GM12878 (cell line): ENCODE data around the gene DNAJC16. TPM values are rescaled to one million over a fixed set of nuclear protein-coding genes. Genes with fewer than 3 reads are reported as not detected.

Experiments used
- ATAC-seq: fragments of 200-7000 bp; cut with Tn5 transposase; 3 replicates; pipeline ENCODE4 v1.9.1; 2020; ENCODE audit warnings: mild to moderate bottlenecking, moderate library complexity
- BruUV-seq: library from RNA; stranded (reverse); fragments of 400-500 nt; replicated peaks from 2 replicates; lab custom pipeline; 2021; lab: Mats Ljungman, UMichigan
- CTCF ChIA-PET: fragments of 300-600 bp; sonication (Branson Sonifier 250); formaldehyde crosslinking; extraction: SDS; loops from one replicate; lab custom pipeline; 2021; ENCODE audit warnings: inconsistent platforms; lab: Yijun Ruan, JAX
- POLR2A ChIA-PET: fragments of 350-600 bp; formaldehyde crosslinking; extraction: SDS; loops from one replicate; lab custom pipeline; 2021; ENCODE audit warnings: inconsistent platforms; lab: Charles Lee
- RAD21 ChIA-PET: fragments of 300-600 bp; sonication (Branson Sonifier 250); formaldehyde crosslinking; loops from one replicate; lab custom pipeline; 2023; ENCODE audit warnings: antibody characterized with exemption; ENCODE audit not compliant: unreplicated experiment; lab: Charles Lee
- SMC1A ChIA-PET: fragments of 300-600 bp; sonication (Branson Sonifier 250); formaldehyde crosslinking; loops from one replicate; lab custom pipeline; 2023; ENCODE audit not compliant: unreplicated experiment, uncharacterized antibody; lab: Charles Lee
- DNase-seq: peaks from one replicate; pipeline ENCODE4 v3.0.0-alpha.2; 2011; ENCODE audit warnings: low read depth, low spot score
- FAIRE-seq: peaks from 3 replicates; lab custom pipeline; 2011; peaks lifted over from hg19 to GRCh38; lab: Jason Lieb, UNC
- H2AFZ ChIP-seq: 2 replicates; pipeline ENCODE4 v1.6.0; 2011; ENCODE audit warnings: low read depth, low read length, control low read depth; ENCODE audit not compliant: control insufficient read depth
- H3K27ac ChIP-seq: 2 replicates; pipeline ENCODE4 v1.5.1; 2011; ENCODE audit warnings: control low read depth; ENCODE audit not compliant: control insufficient read depth, insufficient read depth
- H3K27me3 ChIP-seq, 2 experiments: replicated peaks in 1 of 2; 2 replicates each; pipeline versions ENCODE4 v1.6.0 to v1.6.1; 2011; ENCODE audit warnings: low read length in 1 of 2; ENCODE audit not compliant: control insufficient read depth in 2 of 2, insufficient read depth in 2 of 2
- H3K36me3 ChIP-seq, 2 experiments: 2 replicates each; pipeline ENCODE4 v1.5.1; 2011; ENCODE audit warnings: low read length in 1 of 2; ENCODE audit not compliant: control insufficient read depth in 2 of 2, insufficient read depth in 2 of 2
- H3K4me1 ChIP-seq: 2 replicates; pipeline ENCODE4 v1.6.1; 2011; ENCODE audit warnings: mild to moderate bottlenecking, low read length, moderate library complexity, mixed read lengths; ENCODE audit not compliant: control insufficient read depth, insufficient read depth
- H3K4me2 ChIP-seq: 2 replicates; pipeline ENCODE4 v1.6.0; 2011; ENCODE audit warnings: control low read depth; ENCODE audit not compliant: control insufficient read depth, insufficient read depth
- H3K4me3 ChIP-seq: fragments of 200-600 bp; sonication (generic); 2 replicates; pipeline ENCODE4 v1.5.1; 2016
- H3K79me2 ChIP-seq: 2 replicates; pipeline ENCODE4 v1.6.0; 2011; ENCODE audit warnings: low read length; ENCODE audit not compliant: control insufficient read depth, insufficient read depth
- H3K9ac ChIP-seq: 2 replicates; pipeline ENCODE4 v1.8.0; 2011; ENCODE audit warnings: low read length, control low read depth, mixed read lengths; ENCODE audit not compliant: control insufficient read depth, insufficient read depth
- H3K9me3 ChIP-seq: replicated peaks from 3 replicates; pipeline ENCODE4 v1.5.1; 2011; ENCODE audit warnings: mild to moderate bottlenecking, low read length; ENCODE audit not compliant: control insufficient read depth, insufficient read depth
- H4K20me1 ChIP-seq: 2 replicates; pipeline ENCODE4 v1.6.0; 2011; ENCODE audit not compliant: control insufficient read depth, insufficient read depth
- ASH2L ChIP-seq: fragments of 300-600, 200-600 bp; sonication (generic); IDR thresholded peaks from 2 replicates; pipeline ENCODE4 v1.6.1; 2017; ENCODE audit warnings: low read depth, mild to moderate bottlenecking, borderline replicate concordance
- CBFB ChIP-seq: IDR thresholded peaks from 2 replicates; pipeline ENCODE4 v1.6.1; 2016; ENCODE audit warnings: antibody characterized with exemption, low read depth
- EP300 ChIP-seq, 2 experiments: fragments of 150-350 bp in 1 of 2; IDR thresholded peaks; 2 replicates each; pipeline ENCODE4 v1.6.1; 2011 to 2012; ENCODE audit warnings: low read depth in 2 of 2, low read length in 2 of 2, borderline replicate concordance in 1 of 2, improper control_type of control experiment in 1 of 2, inconsistent platforms in 1 of 2; ENCODE audit not compliant: control insufficient read depth in 1 of 2
- ETV6 ChIP-seq, 2 experiments: fragments of 450-650 bp in 1 of 2; IDR thresholded peaks in 1 of 2; conservative IDR thresholded peaks in 1 of 2; 2 replicates each; pipeline ENCODE4 v1.6.1; 2014; ENCODE audit warnings: antibody characterized with exemption in 1 of 2, borderline replicate concordance in 1 of 2, low read depth in 1 of 2, mild to moderate bottlenecking in 1 of 2, moderate library complexity in 1 of 2
- GATAD2B ChIP-seq: fragments of 450-650 bp; conservative IDR thresholded peaks from 2 replicates; pipeline ENCODE4 v1.6.1; 2017; ENCODE audit warnings: low read depth, mild to moderate bottlenecking, moderate library complexity
- HDAC2 ChIP-seq: fragments of 200-600 bp; sonication (generic); IDR thresholded peaks from 2 replicates; pipeline ENCODE4 v1.6.1; 2017
- HDAC6 ChIP-seq: fragments of 200-600 bp; sonication (generic); IDR thresholded peaks from one replicate; pipeline ENCODE4 v1.8.0; 2017; ENCODE audit warnings: antibody characterized with exemption; ENCODE audit not compliant: unreplicated experiment
- MTA3 ChIP-seq: IDR thresholded peaks from 2 replicates; pipeline ENCODE4 v1.6.1; 2012; ENCODE audit warnings: low read length, inconsistent platforms, borderline replicate concordance
- MYC ChIP-seq: IDR thresholded peaks from 2 replicates; pipeline ENCODE4 v1.6.1; 2011; ENCODE audit warnings: mild to moderate bottlenecking, low read length, moderate library complexity, inconsistent platforms; ENCODE audit not compliant: insufficient read depth, insufficient replicate concordance, insufficient read length, severe bottlenecking
- NFYB ChIP-seq: IDR thresholded peaks from 2 replicates; pipeline ENCODE4 v1.6.1; 2011; ENCODE audit warnings: low read depth, mild to moderate bottlenecking, low read length, improper control_type of control experiment, moderate library complexity; ENCODE audit not compliant: insufficient read depth
- NR2C2 ChIP-seq: IDR thresholded peaks from 2 replicates; pipeline ENCODE4 v1.6.1; 2011; ENCODE audit warnings: borderline replicate concordance, low read depth; ENCODE audit not compliant: control insufficient read depth, insufficient read length
- POLR2A ChIP-seq: IDR thresholded peaks from 2 replicates; pipeline ENCODE4 v1.6.1; 2011; ENCODE audit warnings: low read depth, mild to moderate bottlenecking, low read length
- RELA ChIP-seq: fragments of 450-650 bp; IDR thresholded peaks from 2 replicates; pipeline ENCODE4 v1.8.0; 2014; ENCODE audit warnings: borderline replicate concordance; ENCODE audit not compliant: partially characterized antibody
- SPI1 ChIP-seq: IDR thresholded peaks from 2 replicates; pipeline ENCODE4 v1.6.1; 2011; ENCODE audit warnings: low read depth, mild to moderate bottlenecking, low read length, moderate library complexity, borderline replicate concordance; ENCODE audit not compliant: insufficient read depth
- SREBF2 ChIP-seq: IDR thresholded peaks from 2 replicates; pipeline ENCODE4 v1.6.1; 2012; ENCODE audit warnings: mild to moderate bottlenecking, low read length
- YBX1 ChIP-seq: fragments of 450-650 bp; IDR thresholded peaks from 2 replicates; pipeline ENCODE4 v1.6.1; 2016; ENCODE audit warnings: antibody characterized with exemption
- WGBS: methylation state at CpG from one replicate; pipeline ENCODE4 v1.1.6; 2016; ENCODE audit warnings: low lambda C conversion rate; ENCODE audit not compliant: insufficient replicate concordance, insufficient coverage; ENCODE audit errors: missing lambda C conversion rate; 5-methylcytosine and 5-hydroxymethylcytosine counted together
- in situ Hi-C: fragments of 300-500 bp; cut with MboI; formaldehyde crosslinking; loops from 9 replicates; pipeline ENCODE4 v1.14.3; 2018; ENCODE audit warnings: mixed read lengths
- intact Hi-C: fragments of 100-400 bp; cut with micrococcal nuclease; formaldehyde crosslinking; loops from one replicate; pipeline ENCODE4 v1.14.2; 2022; ENCODE audit not compliant: unreplicated experiment
- polyA plus RNA-seq, 11 experiments: library from polyadenylated mRNA; depleted of rRNA in 4 of 11; unstranded in 6 of 11; stranded (reverse) in 5 of 11; fragments of >200 nt; fragmentation: Nextera tagmentation in 4 of 11; fragmentation: Illumina TruSeq in 1 of 11; extraction: Ambion mirVana in 4 of 11; extraction: Trizol in 1 of 11; gene quantifications; 1 replicate in 1 of 11; 2 replicates in 10 of 11; pipeline versions ENCODE4 v1.2.1 to v1.2.3, GENCODE V29; 2011 to 2016; ENCODE audit warnings: inconsistent platforms in 2 of 11, missing spikeins in 2 of 11, low read depth in 1 of 11
- total RNA-seq, 4 experiments: library from RNA; depleted of rRNA in 3 of 4; stranded (reverse); fragments of >200 nt in 3 of 4; fragmentation: Illumina TruSeq in 1 of 4; extraction: Trizol in 1 of 4; gene quantifications; 2 replicates each; pipeline versions ENCODE4 v1.2.1 to v1.2.3, GENCODE V29; 2013 to 2021
- TF ChIP-seq, protein P1 (sequence below): fragments of 150-350 bp; IDR thresholded peaks from 2 replicates; pipeline ENCODE4 v1.6.1; 2016; ENCODE audit warnings: low read depth, low read length
- TF ChIP-seq, protein P2 (sequence below): IDR thresholded peaks from 2 replicates; pipeline ENCODE4 v1.6.1; 2011; ENCODE audit warnings: mild to moderate bottlenecking, low read depth, low read length, moderate library complexity; ENCODE audit not compliant: insufficient replicate concordance

DNAJC16 gene
- total and polyA plus RNA-seq, 10 of the 15 experiments (the other 5 are each of a cell fraction or from before 2014, with no cell fraction given) = 2.4 to 12.7 (median 7.8) TPM

DNA sequence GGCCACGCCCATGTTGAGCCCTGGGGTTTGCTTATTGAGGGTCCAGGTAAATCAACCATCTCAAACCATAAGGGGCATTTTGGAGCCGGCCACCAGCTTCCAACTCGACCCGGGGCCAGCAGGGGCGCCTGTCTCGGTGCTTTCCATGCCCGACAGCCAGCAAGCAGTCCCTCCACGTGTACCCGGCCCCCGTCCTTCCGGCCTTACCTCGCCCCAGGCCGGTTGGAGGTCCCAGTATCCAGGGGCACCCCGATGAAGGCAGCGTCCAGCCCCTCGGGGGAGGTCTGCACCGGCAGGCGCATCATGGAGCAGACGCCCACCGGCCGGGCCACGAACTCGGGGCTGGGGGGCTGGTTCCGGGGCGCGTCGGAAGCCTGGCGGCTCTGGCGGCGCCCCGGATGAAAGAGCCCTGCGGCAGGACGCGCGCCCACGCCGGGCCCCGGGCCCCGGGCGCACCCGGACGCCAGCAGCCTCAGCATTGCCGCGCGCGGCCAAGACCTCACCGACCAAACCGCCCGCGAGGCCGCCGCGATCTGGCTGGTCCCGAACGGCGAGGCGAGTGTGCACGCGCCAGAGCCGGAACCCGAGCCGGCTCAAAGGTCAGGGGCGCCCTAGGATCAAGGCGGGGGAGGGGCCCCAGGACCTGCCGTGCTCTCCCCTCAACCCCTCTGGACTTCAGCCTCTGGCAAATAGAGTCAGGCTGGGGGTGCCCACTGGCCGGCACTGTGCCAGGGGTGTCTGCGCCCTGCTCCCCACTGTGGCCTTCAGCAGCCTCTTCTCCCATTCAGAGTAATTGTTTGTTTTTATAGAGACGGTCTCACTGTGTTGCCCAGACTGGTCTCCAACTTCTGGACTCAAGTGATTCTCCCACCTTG is 58.1 kb downstream of the DNAJC16 start, which contains the start of gene AGMAT:
Gene AGMAT (minus strand): TSS at position 563 of the 875 bp plus-strand sequence. CDS start 84 bp downstream, at position 479.
- Histone ChIP-seq H3K9me3 (no peaks in the 10 kb centered on the region; the same call in 2 of the 3 replicates), H3K27ac (no peak within 1 kb of the TSS), H2AFZ (peak within 1 kb of the TSS; percentile 69), H3K4me3 (peak within 1 kb of the TSS; percentile 68), H3K4me2 (peak within 1 kb of the TSS; percentile 80; the same call in 1 of the 2 replicates), H3K4me1 (peaks cover 7% of the 10 kb centered on the region), H3K36me3 (no peaks in the 10 kb centered on the region), H3K9ac (peak within 1 kb of the TSS; percentile 62; the same call in 1 of the 2 replicates), H3K79me2 (no peaks in the 10 kb centered on the region), H4K20me1 (no peaks in the 10 kb centered on the region), H3K27me3 (no peaks in the 10 kb centered on the region)
- BruUV-seq = TSS peak; percentile 77
- in situ Hi-C loops (no loop called here), intact Hi-C loops (no loop called here)
- ChIA-PET RAD21 (no interaction called here), SMC1A (interaction anchor here (0.8 kb wide), 1 partner anchor 15 kb away, joined by 3 read pairs; no protein-coding TSS in a partner anchor), POLR2A (interaction anchor here (0.7 to 1.0 kb wide), 2 partner anchors 13 to 34 kb away, joined by 3 read pairs; no protein-coding TSS in a partner anchor), CTCF (interaction anchor here (0.9 to 1.1 kb wide), 2 partner anchors 9 to 54 kb away, joined by 3 read pairs; no protein-coding TSS in a partner anchor)
- 8% methylated on average over 45 of the region's 68 CpGs for WGBS
- no peak for DNase-seq
- no peak for FAIRE-seq
- ATAC-seq = peak; percentile 87
- TF ChIP-seq SREBF2 = no peak
- TF ChIP-seq, protein P1, sequence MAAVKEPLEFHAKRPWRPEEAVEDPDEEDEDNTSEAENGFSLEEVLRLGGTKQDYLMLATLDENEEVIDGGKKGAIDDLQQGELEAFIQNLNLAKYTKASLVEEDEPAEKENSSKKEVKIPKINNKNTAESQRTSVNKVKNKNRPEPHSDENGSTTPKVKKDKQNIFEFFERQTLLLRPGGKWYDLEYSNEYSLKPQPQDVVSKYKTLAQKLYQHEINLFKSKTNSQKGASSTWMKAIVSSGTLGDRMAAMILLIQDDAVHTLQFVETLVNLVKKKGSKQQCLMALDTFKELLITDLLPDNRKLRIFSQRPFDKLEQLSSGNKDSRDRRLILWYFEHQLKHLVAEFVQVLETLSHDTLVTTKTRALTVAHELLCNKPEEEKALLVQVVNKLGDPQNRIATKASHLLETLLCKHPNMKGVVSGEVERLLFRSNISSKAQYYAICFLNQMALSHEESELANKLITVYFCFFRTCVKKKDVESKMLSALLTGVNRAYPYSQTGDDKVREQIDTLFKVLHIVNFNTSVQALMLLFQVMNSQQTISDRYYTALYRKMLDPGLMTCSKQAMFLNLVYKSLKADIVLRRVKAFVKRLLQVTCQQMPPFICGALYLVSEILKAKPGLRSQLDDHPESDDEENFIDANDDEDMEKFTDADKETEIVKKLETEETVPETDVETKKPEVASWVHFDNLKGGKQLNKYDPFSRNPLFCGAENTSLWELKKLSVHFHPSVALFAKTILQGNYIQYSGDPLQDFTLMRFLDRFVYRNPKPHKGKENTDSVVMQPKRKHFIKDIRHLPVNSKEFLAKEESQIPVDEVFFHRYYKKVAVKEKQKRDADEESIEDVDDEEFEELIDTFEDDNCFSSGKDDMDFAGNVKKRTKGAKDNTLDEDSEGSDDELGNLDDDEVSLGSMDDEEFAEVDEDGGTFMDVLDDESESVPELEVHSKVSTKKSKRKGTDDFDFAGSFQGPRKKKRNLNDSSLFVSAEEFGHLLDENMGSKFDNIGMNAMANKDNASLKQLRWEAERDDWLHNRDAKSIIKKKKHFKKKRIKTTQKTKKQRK = no peak
- no peak for TF ChIP-seq YBX1
- TF ChIP-seq, protein P2, sequence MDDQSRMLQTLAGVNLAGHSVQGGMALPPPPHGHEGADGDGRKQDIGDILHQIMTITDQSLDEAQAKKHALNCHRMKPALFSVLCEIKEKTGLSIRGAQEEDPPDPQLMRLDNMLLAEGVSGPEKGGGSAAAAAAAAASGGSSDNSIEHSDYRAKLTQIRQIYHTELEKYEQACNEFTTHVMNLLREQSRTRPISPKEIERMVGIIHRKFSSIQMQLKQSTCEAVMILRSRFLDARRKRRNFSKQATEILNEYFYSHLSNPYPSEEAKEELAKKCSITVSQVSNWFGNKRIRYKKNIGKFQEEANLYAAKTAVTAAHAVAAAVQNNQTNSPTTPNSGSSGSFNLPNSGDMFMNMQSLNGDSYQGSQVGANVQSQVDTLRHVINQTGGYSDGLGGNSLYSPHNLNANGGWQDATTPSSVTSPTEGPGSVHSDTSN = no peak
- no peak for TF ChIP-seq ETV6 (conservative IDR thresholded peaks at IDR 0.05 in 1 of 2, IDR thresholded peaks at IDR 0.05 in 1 of 2; ENCODE audit: borderline replicate concordance in 1 of 2, low read depth in 1 of 2)
- TF ChIP-seq RELA = no peak
- TF ChIP-seq CBFB = no peak
- no peak for TF ChIP-seq SPI1
- peak; percentile 96 for TF ChIP-seq GATAD2B
- TF ChIP-seq HDAC2 = no peak
- no peak for TF ChIP-seq ASH2L
- TF ChIP-seq MYC = no peak
- peak; percentile 71 for TF ChIP-seq POLR2A
- no peak for TF ChIP-seq NR2C2
- TF ChIP-seq NFYB = no peak
- no peak for TF ChIP-seq MTA3
- peak; percentile 50 for TF ChIP-seq HDAC6
- no peak for TF ChIP-seq EP300 (IDR thresholded peaks at IDR 0.05; ENCODE audit: borderline replicate concordance in 1 of 2, control insufficient read depth in 1 of 2, low read depth in 2 of 2, low read length in 2 of 2)
